ENCODE data around the gene MAD1L1. TPM values are rescaled to one million over a fixed set of nuclear protein-coding genes. Genes with fewer than 3 reads are reported as not detected.

The MAD1L1 gene
- total and polyA plus RNA-seq, 2 of the 8 experiments (the other 6 are each of a cell fraction or from before 2014, with no cell fraction given) = 40.4 to 44.6 TPM

DNA sequence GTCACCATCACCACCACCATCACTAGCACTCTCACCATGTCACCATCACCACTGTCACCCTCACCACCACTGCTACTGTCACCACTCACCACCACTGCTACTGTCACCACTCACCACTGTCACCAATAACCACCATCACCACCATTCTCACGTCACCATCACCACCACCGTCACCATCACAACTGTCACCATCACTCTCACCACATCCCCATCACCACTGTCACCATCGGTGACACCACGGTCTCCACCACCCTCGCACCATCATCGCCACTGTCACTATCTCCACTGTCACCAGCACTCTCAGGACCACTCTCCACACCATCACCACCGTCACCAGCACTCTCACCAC lies 130.4 kb downstream of the MAD1L1 start:
- Histone ChIP-seq H3K27me3 (replicated peaks in 1 of 4; ENCODE audit: control insufficient read depth in 3 of 4, extremely low read depth in 1 of 4, insufficient read depth in 3 of 4, low read length in 3 of 4) (no peaks in the 10 kb centered on the region), H3K18ac (ENCODE audit: extremely low read depth, low read length) (no peak overlapping the region; the same call in 1 of the 2 replicates), H3K79me1 (ENCODE audit: low read depth, low read length) (peaks cover 16% of the 10 kb centered on the region), H3K14ac (ENCODE audit: insufficient read length) (no peak overlapping the region), H2BK5ac (ENCODE audit: low read depth, low read length) (peak overlapping the region; percentile 60; the same call in 1 of the 2 replicates), H3K4me3 (ENCODE audit: extremely low read depth in 1 of 4, insufficient read depth in 2 of 4, low read depth in 3 of 4, low read length in 4 of 4) (no peak overlapping the region), H2BK12ac (ENCODE audit: low read depth, low read length) (peak overlapping the region; percentile 92; the same call in 1 of the 2 replicates), H4K8ac (ENCODE audit: extremely low read depth, insufficient read depth, low read length) (no peak overlapping the region; the same call in 1 of the 2 replicates), H2AK5ac (ENCODE audit: low read depth, low read length) (peak overlapping the region; percentile 87; the same call in 1 of the 2 replicates), H3K56ac (replicated peaks; ENCODE audit: insufficient read length, low read depth, low read length) (no peak overlapping the region), H2BK20ac (ENCODE audit: low read length) (no peak overlapping the region), H3K23me2 (ENCODE audit: low read depth, low read length) (peaks cover 6% of the 10 kb centered on the region; the same call in 1 of the 2 replicates), H3K9me3 (ENCODE audit: insufficient read depth in 2 of 2, low read depth in 1 of 2, low read length in 1 of 2) (no peaks in the 10 kb centered on the region), H4K91ac (replicated peaks; ENCODE audit: insufficient read length, low read length) (peak overlapping the region; percentile 68), H2AFZ (ENCODE audit: low read length) (no peak overlapping the region), H2BK120ac (replicated peaks; ENCODE audit: low read depth, low read length) (no peak overlapping the region), H3K36me3 (ENCODE audit: control insufficient read depth in 2 of 4, insufficient read depth in 4 of 4, low read length in 3 of 4) (no peaks in the 10 kb centered on the region; a peak in 1 of 8 replicates), H3K4me2 (ENCODE audit: insufficient read depth in 1 of 2, low read depth in 2 of 2, low read length in 2 of 2) (no peak overlapping the region), H4K20me1 (replicated peaks in 1 of 2; ENCODE audit: control insufficient read depth in 1 of 2, insufficient read depth in 2 of 2, low read length in 2 of 2) (peaks cover 6 to 11% of the 10 kb centered on the region in 2 experiments), H3K23ac (ENCODE audit: insufficient read length) (no peak overlapping the region), H3K79me2 (ENCODE audit: control insufficient read depth in 1 of 2, insufficient read depth in 2 of 2, low read length in 2 of 2) (peaks cover 0 to 7% of the 10 kb centered on the region in 2 experiments; a peak in 1 of 4 replicates), H4K5ac (ENCODE audit: insufficient read length, low read depth, low read length) (no peak overlapping the region), H3K4ac (replicated peaks; ENCODE audit: insufficient read length, low read depth, low read length) (no peak overlapping the region), H3K27ac (ENCODE audit: low read depth, low read length) (no peak overlapping the region), H3K4me1 (replicated peaks in 1 of 4; ENCODE audit: control insufficient read depth in 3 of 4, insufficient read depth in 4 of 4, low read length in 3 of 4) (peaks cover 0 to 24% (median 9%) of the 10 kb centered on the region in 4 experiments; a peak in 6 of 7 replicates), H2BK15ac (ENCODE audit: low read length) (no peak overlapping the region), H3K9ac (replicated peaks in 1 of 4; ENCODE audit: extremely low read depth in 1 of 4, low read depth in 3 of 4, low read length in 3 of 4) (no peak overlapping the region)
- ChIA-PET CTCF (ENCODE audit: partially characterized antibody) (no interaction called here), POLR2A (ENCODE audit: partially characterized antibody) (no interaction called here)
- WGBS, 2 experiments (ENCODE audit: extremely low coverage in 1 of 2, insufficient coverage in 1 of 2, insufficient read length in 1 of 2, insufficient replicate concordance in 2 of 2, low coverage in 1 of 2, low lambda C conversion rate in 2 of 2, missing lambda C conversion rate in 1 of 2) = 92% methylated on average over 7 of the region's 7 CpGs; no CpG with 5 or more reads in 1 of the 2 experiments
- DNase-seq (ENCODE audit: low read depth in 1 of 2, low spot score in 2 of 2) (no peak), FAIRE-seq (no peak)
- TF ChIP-seq, protein P1, sequence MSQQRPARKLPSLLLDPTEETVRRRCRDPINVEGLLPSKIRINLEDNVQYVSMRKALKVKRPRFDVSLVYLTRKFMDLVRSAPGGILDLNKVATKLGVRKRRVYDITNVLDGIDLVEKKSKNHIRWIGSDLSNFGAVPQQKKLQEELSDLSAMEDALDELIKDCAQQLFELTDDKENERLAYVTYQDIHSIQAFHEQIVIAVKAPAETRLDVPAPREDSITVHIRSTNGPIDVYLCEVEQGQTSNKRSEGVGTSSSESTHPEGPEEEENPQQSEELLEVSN (IDR thresholded peaks at IDR 0.05) = no peak
- no peak for TF ChIP-seq RBBP5 (IDR thresholded peaks at IDR 0.05; ENCODE audit: borderline replicate concordance, low read depth, low read length)
- TF ChIP-seq SIN3A (conservative IDR thresholded peaks at IDR 0.05 in 1 of 2, IDR thresholded peaks at IDR 0.05 in 1 of 2; ENCODE audit: low read depth in 1 of 2, low read length in 2 of 2) = no peak
- no peak for TF ChIP-seq SRF (IDR thresholded peaks at IDR 0.05; ENCODE audit: low read depth, low read length)
- no peak for TF ChIP-seq HDAC6 (IDR thresholded peaks at IDR 0.05; ENCODE audit: low read depth, low read length)
- TF ChIP-seq SAP30 (IDR thresholded peaks at IDR 0.05; ENCODE audit: insufficient read depth, insufficient replicate concordance, low read length) = no peak
- TF ChIP-seq CEBPB (IDR thresholded peaks at IDR 0.05; ENCODE audit: low read depth, low read length) = no peak
- no peak for TF ChIP-seq SP1 (IDR thresholded peaks at IDR 0.05; ENCODE audit: low read depth, low read length)
- no peak for TF ChIP-seq GABPA (IDR thresholded peaks at IDR 0.05; ENCODE audit: borderline replicate concordance, insufficient read depth, low read length)
- TF ChIP-seq CHD1 (IDR thresholded peaks at IDR 0.05; ENCODE audit: low read depth, low read length) = no peak
- TF ChIP-seq KDM4A (IDR thresholded peaks at IDR 0.05; ENCODE audit: low read depth, low read length, severe bottlenecking) = no peak
